Neural crest cell (in vitro differentiated cells): ENCODE results near the gene PLCB1. TPM values are rescaled to one million over a fixed set of nuclear protein-coding genes. Genes with fewer than 3 reads are reported as not detected.

Experiments
- DNase-seq: peaks from one replicate; pipeline ENCODE4 v3.0.0; 2021; ENCODE audit warnings: low read depth, mixed read lengths, low spot score
- H3K27ac Mint-ChIP-seq: one replicate; pipeline ENCODE4 v1.8.0; 2021; ENCODE audit warnings: mild to moderate bottlenecking, mixed read lengths; ENCODE audit not compliant: unreplicated experiment
- H3K27me3 Mint-ChIP-seq: 2 replicates; pipeline ENCODE4 v1.8.0; 2021; ENCODE audit warnings: low read depth, mild to moderate bottlenecking, mixed read lengths
- H3K36me3 Mint-ChIP-seq: 2 replicates; pipeline ENCODE4 v1.8.0; 2021; ENCODE audit warnings: low read depth, mild to moderate bottlenecking, mixed read lengths
- H3K4me1 Mint-ChIP-seq: 2 replicates; pipeline ENCODE4 v1.8.0; 2021; ENCODE audit warnings: mixed read lengths
- H3K4me3 Mint-ChIP-seq: one replicate; pipeline ENCODE4 v1.8.0; 2021; ENCODE audit warnings: mild to moderate bottlenecking, mixed read lengths
- H3K9me3 Mint-ChIP-seq: 2 replicates; pipeline ENCODE4 v1.8.0; 2021; ENCODE audit warnings: mixed read lengths
- CTCF ChIP-seq: fragments of 200-600 bp; sonication (generic); conservative IDR thresholded peaks from 2 replicates; pipeline ENCODE4 v1.5.0; 2021; ENCODE audit warnings: antibody characterized with exemption, mild to moderate bottlenecking
- total RNA-seq: library from RNA; stranded (reverse); gene quantifications from 2 replicates; pipeline ENCODE4 v1.2.1, GENCODE V29; 2021

PLCB1 gene
- total RNA-seq, 1 donor from 2014 or later: 13.7 TPM

GRCh38 chr20:8151372-8151771 lies 19.3 kb downstream of the PLCB1 start:
- no peak overlapping the region for H3K4me3 Mint-ChIP-seq
- H3K27ac Mint-ChIP-seq: no peak overlapping the region
- H3K4me1 Mint-ChIP-seq: no peaks in the 10 kb centered on the region
- H3K9me3 Mint-ChIP-seq: no peaks in the 10 kb centered on the region
- no peaks in the 10 kb centered on the region for H3K27me3 Mint-ChIP-seq
- no peaks in the 10 kb centered on the region for H3K36me3 Mint-ChIP-seq
- TF ChIP-seq CTCF: no peak
- DNase-seq: no peak

- Mint-ChIP-seq H3K9me3 (no peaks in the 10 kb centered on the region), H3K27me3 (no peaks in the 10 kb centered on the region), H3K4me1 (no peaks in the 10 kb centered on the region), H3K4me3 (no peak overlapping the region), H3K27ac (no peak overlapping the region), H3K36me3 (no peaks in the 10 kb centered on the region)
- no peak for TF ChIP-seq CTCF
- DNase-seq: no peak
These were observed 20.1 kb downstream of the PLCB1 start for GRCh38 chr20:8152183-8152582.

- no peak for DNase-seq
- peaks cover under 1% of the 10 kb centered on the region for H3K9me3 Mint-ChIP-seq
- no peak overlapping the region for H3K4me3 Mint-ChIP-seq
- H3K27me3 Mint-ChIP-seq: no peaks in the 10 kb centered on the region
- no peak for TF ChIP-seq CTCF
- peaks cover under 1% of the 10 kb centered on the region for H3K36me3 Mint-ChIP-seq
- H3K27ac Mint-ChIP-seq: no peak overlapping the region
- H3K4me1 Mint-ChIP-seq: no peaks in the 10 kb centered on the region
These were observed 20.8 kb downstream of the PLCB1 start for GRCh38 chr20:8152847-8153246.

- no peak for TF ChIP-seq CTCF
- Mint-ChIP-seq H3K27me3 (no peaks in the 10 kb centered on the region), H3K4me3 (no peak overlapping the region), H3K9me3 (peaks cover 6% of the 10 kb centered on the region), H3K36me3 (peaks cover 6% of the 10 kb centered on the region), H3K27ac (no peak overlapping the region), H3K4me1 (no peaks in the 10 kb centered on the region)
- no peak for DNase-seq
These were observed 21.3 kb downstream of the PLCB1 start for GRCh38 chr20:8153281-8153908.

- no peak for DNase-seq
- no peak overlapping the region for H3K27ac Mint-ChIP-seq
- no peaks in the 10 kb centered on the region for H3K4me1 Mint-ChIP-seq
- no peak for TF ChIP-seq CTCF
- peaks cover 6% of the 10 kb centered on the region for H3K9me3 Mint-ChIP-seq
- no peak overlapping the region for H3K4me3 Mint-ChIP-seq
- H3K27me3 Mint-ChIP-seq: no peaks in the 10 kb centered on the region
- H3K36me3 Mint-ChIP-seq: peaks cover 6% of the 10 kb centered on the region
These were observed 22.6 kb downstream of the PLCB1 start for GRCh38 chr20:8154638-8155037.
